Mesenchymal stem cell (in vitro differentiated cells and primary cell): ENCODE results near the gene FMN1.

Source experiments
- DNase-seq: peaks from one replicate; pipeline ENCODE4 v3.0.0-alpha.2; 2013
- H2AFZ ChIP-seq: one replicate; pipeline ENCODE4 v1.6.1; 2013; ENCODE audit warnings: low read depth, mild to moderate bottlenecking, control low read depth, inconsistent platforms, low read length, moderate library complexity
- H2AK5ac ChIP-seq: 2 replicates; pipeline ENCODE4 v1.6.1; 2013; ENCODE audit warnings: low read length, moderate library complexity, mild to moderate bottlenecking, inconsistent platforms; ENCODE audit not compliant: severe bottlenecking
- H2BK120ac ChIP-seq: one replicate; pipeline ENCODE4 v1.6.1; 2013; ENCODE audit warnings: low read depth, mild to moderate bottlenecking, inconsistent platforms, low read length, moderate library complexity
- H2BK12ac ChIP-seq, 2 experiments: one replicate each; pipeline ENCODE4 v1.6.1; 2013; ENCODE audit warnings: inconsistent platforms in 2 of 2, low read length in 2 of 2, mild to moderate bottlenecking in 2 of 2, moderate library complexity in 2 of 2, control low read depth in 1 of 2
- H2BK15ac ChIP-seq: one replicate; pipeline ENCODE4 v1.6.1; 2013; ENCODE audit warnings: mild to moderate bottlenecking, low read depth, inconsistent platforms; ENCODE audit not compliant: poor library complexity, severe bottlenecking
- H2BK5ac ChIP-seq: 2 replicates; pipeline ENCODE4 v1.6.1; 2013; ENCODE audit warnings: low read depth, mild to moderate bottlenecking, low read length, control low read depth, inconsistent platforms; ENCODE audit not compliant: poor library complexity, severe bottlenecking
- H3K14ac ChIP-seq, 2 experiments: one replicate each; pipeline ENCODE4 v1.6.1; 2013; ENCODE audit warnings: inconsistent platforms in 2 of 2, low read length in 2 of 2, control low read depth in 1 of 2, mild to moderate bottlenecking in 1 of 2, moderate library complexity in 1 of 2
- H3K18ac ChIP-seq, 2 experiments: one replicate each; pipeline ENCODE4 v1.6.1; 2013; ENCODE audit warnings: inconsistent platforms in 2 of 2, low read length in 2 of 2, control low read depth in 1 of 2, low read depth in 1 of 2, mild to moderate bottlenecking in 1 of 2
- H3K23ac ChIP-seq, 2 experiments: one replicate each; pipeline ENCODE4 v1.6.1; 2013; ENCODE audit warnings: inconsistent platforms in 2 of 2, low read length in 2 of 2, mild to moderate bottlenecking in 2 of 2, moderate library complexity in 2 of 2, control low read depth in 1 of 2
- H3K27ac ChIP-seq: 2 replicates; pipeline ENCODE4 v1.5.1; 2013; ENCODE audit warnings: mild to moderate bottlenecking, moderate library complexity, low read length, control low read depth, inconsistent platforms; ENCODE audit not compliant: poor library complexity, severe bottlenecking
- H3K27me3 ChIP-seq, 2 experiments: 2 replicates each; pipeline versions ENCODE4 v1.6.1 to v1.7.0; 2013; ENCODE audit warnings: low read length in 2 of 2, mild to moderate bottlenecking in 2 of 2, moderate library complexity in 2 of 2, control low read depth in 1 of 2, inconsistent platforms in 1 of 2; ENCODE audit not compliant: control insufficient read depth in 1 of 2, insufficient read depth in 1 of 2
- H3K36me3 ChIP-seq, 2 experiments: 2 replicates each; pipeline versions ENCODE4 v1.6.1 to v1.7.0; 2013; ENCODE audit warnings: low read length in 2 of 2, control low read depth in 1 of 2, inconsistent platforms in 1 of 2, low read depth in 1 of 2, mild to moderate bottlenecking in 1 of 2; ENCODE audit not compliant: insufficient read depth in 2 of 2, control insufficient read depth in 1 of 2
- H3K4ac ChIP-seq, 2 experiments: one replicate each; pipeline ENCODE4 v1.6.1; 2013; ENCODE audit warnings: inconsistent platforms in 2 of 2, low read length in 2 of 2, mild to moderate bottlenecking in 2 of 2, moderate library complexity in 2 of 2, control low read depth in 1 of 2, low read depth in 1 of 2
- H3K4me1 ChIP-seq: 2 replicates; pipeline ENCODE4 v1.6.1; 2013; ENCODE audit warnings: low read depth, low read length, control low read depth; ENCODE audit not compliant: control insufficient read depth, insufficient read depth
- H3K4me2 ChIP-seq: 2 replicates; pipeline ENCODE4 v1.6.1; 2013; ENCODE audit warnings: low read length, mild to moderate bottlenecking, inconsistent platforms; ENCODE audit not compliant: poor library complexity, severe bottlenecking
- H3K4me3 ChIP-seq, 2 experiments: 2 replicates each; pipeline versions ENCODE4 v1.5.1 to v1.7.0; 2013; ENCODE audit warnings: low read length in 2 of 2, mild to moderate bottlenecking in 2 of 2, control low read depth in 1 of 2, low read depth in 1 of 2; ENCODE audit not compliant: insufficient read depth in 1 of 2
- H3K79me1 ChIP-seq: replicated peaks from 2 replicates; pipeline ENCODE4 v1.6.1; 2013; ENCODE audit warnings: mild to moderate bottlenecking, control low read depth, low read length, inconsistent platforms; ENCODE audit not compliant: poor library complexity, severe bottlenecking
- H3K9ac ChIP-seq: 2 replicates; pipeline ENCODE4 v1.7.0; 2013; ENCODE audit warnings: mild to moderate bottlenecking, low read length, moderate library complexity
- H3K9me3 ChIP-seq: 2 replicates; pipeline ENCODE4 v1.7.0; 2013; ENCODE audit warnings: mild to moderate bottlenecking, low read length; ENCODE audit not compliant: control insufficient read depth
- H4K8ac ChIP-seq: one replicate; pipeline ENCODE4 v1.6.1; 2013; ENCODE audit warnings: inconsistent platforms, mild to moderate bottlenecking, low read length, moderate library complexity
- H4K91ac ChIP-seq: one replicate; pipeline ENCODE4 v1.6.1; 2013; ENCODE audit warnings: mild to moderate bottlenecking, low read length, inconsistent platforms
- WGBS: methylation state at CpG from one replicate; pipeline ENCODE4 v1.1.7; 2013; ENCODE audit warnings: mixed read lengths; 5-methylcytosine and 5-hydroxymethylcytosine counted together

The FMN1 gene

DNA sequence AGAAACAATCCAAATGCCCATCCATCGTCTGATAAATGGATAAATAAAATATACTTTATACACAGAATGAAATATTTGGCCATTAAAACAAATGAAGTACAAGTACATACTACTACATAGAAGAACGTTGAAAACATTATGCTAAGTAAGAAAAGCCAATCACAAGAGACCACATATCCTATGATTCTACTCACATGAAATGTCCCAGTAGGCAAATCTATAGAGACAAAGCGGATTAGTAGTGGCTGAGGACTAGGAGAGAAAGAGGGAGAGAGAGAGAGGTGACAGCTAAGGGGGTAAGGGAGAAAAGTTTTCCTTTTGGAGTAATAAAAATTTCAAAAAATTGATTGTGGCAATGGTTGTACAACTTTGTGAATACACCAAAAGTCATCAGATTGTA, 329.7 kb downstream of the FMN1 start:
- Histone ChIP-seq H3K4ac (no peak overlapping the region), H3K9me3 (no peaks in the 10 kb centered on the region), H2BK12ac (no peak overlapping the region), H2AFZ (no peak overlapping the region), H2BK5ac (no peak overlapping the region), H3K4me3 (no peak overlapping the region), H4K8ac (no peak overlapping the region), H3K27ac (no peak overlapping the region), H3K9ac (no peak overlapping the region), H2BK120ac (no peak overlapping the region), H3K27me3 (no peaks in the 10 kb centered on the region), H3K18ac (no peak overlapping the region), H3K79me1 (no peaks in the 10 kb centered on the region), H3K14ac (no peak overlapping the region), H3K4me1 (peaks cover 10% of the 10 kb centered on the region), H4K91ac (no peak overlapping the region), H2AK5ac (no peak overlapping the region), H3K4me2 (no peak overlapping the region), H3K36me3 (peaks cover 0 to 3% of the 10 kb centered on the region in 2 experiments), H3K23ac (no peak overlapping the region), H2BK15ac (no peak overlapping the region)
- DNase-seq: no peak
- WGBS: 98% methylated on average over 2 of the region's 3 CpGs

DNA sequence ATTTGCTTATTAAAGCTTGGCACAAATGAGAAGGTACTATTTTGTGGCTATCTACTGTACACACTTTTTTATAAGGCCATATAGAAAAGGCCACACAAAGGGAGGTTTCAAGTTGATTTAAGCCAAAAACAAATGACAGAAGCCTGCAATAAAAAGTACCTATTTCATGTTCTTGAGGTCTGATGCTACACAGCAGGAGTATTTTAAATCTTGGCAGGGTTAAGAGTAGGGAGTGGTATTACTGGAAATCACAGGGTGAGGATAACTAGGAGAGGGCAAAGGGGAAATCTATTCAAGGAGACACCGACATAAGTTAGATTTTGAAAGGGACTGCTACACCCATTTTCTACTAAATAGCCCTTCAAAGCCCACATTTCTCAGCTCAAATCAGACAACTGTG, 330.5 kb downstream of the FMN1 start:
- Histone ChIP-seq H3K4ac (no peak overlapping the region), H3K4me1 (peaks cover 10% of the 10 kb centered on the region), H3K27me3 (no peaks in the 10 kb centered on the region), H3K18ac (no peak overlapping the region), H3K9me3 (no peaks in the 10 kb centered on the region), H2BK5ac (no peak overlapping the region), H3K23ac (no peak overlapping the region), H2BK12ac (no peak overlapping the region), H2BK15ac (no peak overlapping the region), H4K91ac (no peak overlapping the region), H3K4me2 (no peak overlapping the region), H3K79me1 (no peaks in the 10 kb centered on the region), H3K9ac (no peak overlapping the region), H3K27ac (no peak overlapping the region), H2AFZ (no peak overlapping the region), H4K8ac (no peak overlapping the region), H2AK5ac (no peak overlapping the region), H3K14ac (no peak overlapping the region), H2BK120ac (no peak overlapping the region), H3K36me3 (peaks cover 0 to 2% of the 10 kb centered on the region in 2 experiments), H3K4me3 (no peak overlapping the region)
- WGBS: no CpG with 5 or more reads among the region's 1 CpG
- no peak for DNase-seq

DNA sequence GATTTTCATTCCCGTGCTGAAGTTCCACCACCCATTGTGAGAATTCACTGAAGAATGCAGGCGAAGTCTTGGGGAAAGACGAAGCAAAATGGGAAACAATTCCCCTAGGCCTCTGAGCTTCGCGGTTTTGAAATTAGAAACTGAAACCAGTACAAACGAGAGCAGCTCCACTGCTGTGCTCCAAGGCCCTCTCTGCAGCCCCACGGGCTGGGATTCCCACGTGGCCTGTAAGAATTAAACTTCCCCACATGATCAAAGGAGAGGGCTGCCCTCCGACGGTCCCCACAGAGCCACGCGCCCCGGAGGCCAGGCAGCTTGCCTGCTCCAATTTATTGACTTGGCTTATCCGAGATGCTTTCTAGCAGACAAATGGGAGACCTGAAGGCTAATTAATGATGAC, 332.8 kb downstream of the FMN1 start:
- H3K27ac ChIP-seq: peak overlapping the region; percentile 90
- peak overlapping the region; percentile 21 to 78 for H2BK12ac ChIP-seq
- no peak overlapping the region for H2AK5ac ChIP-seq
- no peaks in the 10 kb centered on the region for H3K9me3 ChIP-seq
- H2BK120ac ChIP-seq: peak overlapping the region; percentile 44
- WGBS: 60% methylated on average over 14 of the region's 14 CpGs
- H4K91ac ChIP-seq: no peak overlapping the region
- H2BK15ac ChIP-seq: peak overlapping the region; percentile 54
- peak overlapping the region; percentile 51 for H4K8ac ChIP-seq
- H3K79me1 ChIP-seq: no peaks in the 10 kb centered on the region
- H2BK5ac ChIP-seq: peak overlapping the region; percentile 61
- peak; percentile 77 for DNase-seq
- peaks cover 8% of the 10 kb centered on the region for H3K4me1 ChIP-seq
- no peaks in the 10 kb centered on the region for H3K27me3 ChIP-seq
- no peak overlapping the region for H3K14ac ChIP-seq
- H3K36me3 ChIP-seq: no peaks in the 10 kb centered on the region
- H3K23ac ChIP-seq: no peak overlapping the region
- H3K4me2 ChIP-seq: peak overlapping the region; percentile 26
- peak overlapping the region; percentile 88 for H3K9ac ChIP-seq
- peak overlapping the region; percentile 46 to 61 for H3K18ac ChIP-seq
- H3K4me3 ChIP-seq: peak overlapping the region in 1 of 2 experiments; percentile 71
- peak overlapping the region; percentile 29 for H2AFZ ChIP-seq
- H3K4ac ChIP-seq: peak overlapping the region; percentile 40 to 64

DNA sequence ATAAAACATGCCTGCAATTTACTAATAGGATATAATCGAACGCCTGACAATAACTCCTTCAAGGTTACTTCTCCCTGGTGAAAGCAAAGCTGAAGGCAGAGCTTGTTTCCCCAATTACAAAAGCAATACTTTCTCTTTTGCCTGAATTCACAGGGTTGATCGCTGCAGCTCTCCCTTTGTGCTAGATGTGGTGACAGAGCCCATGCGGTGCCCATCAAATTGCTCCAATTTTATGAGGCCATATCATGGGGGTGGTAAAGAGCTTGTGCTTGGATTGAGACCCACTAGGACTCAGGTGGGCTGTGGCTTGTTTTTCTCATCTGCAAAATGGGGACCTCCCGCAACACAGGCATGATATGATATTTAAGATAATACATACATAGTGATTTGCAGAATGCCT, 333.3 kb downstream of the FMN1 start:
- H3K4ac ChIP-seq: peak overlapping the region in 1 of 2 experiments; percentile 86
- H3K27me3 ChIP-seq: no peaks in the 10 kb centered on the region
- H4K91ac ChIP-seq: no peak overlapping the region
- no peak overlapping the region for H2BK5ac ChIP-seq
- H2AK5ac ChIP-seq: peak overlapping the region; percentile 37
- H2BK15ac ChIP-seq: no peak overlapping the region
- peaks cover 10% of the 10 kb centered on the region for H3K4me1 ChIP-seq
- H3K23ac ChIP-seq: no peak overlapping the region
- peak overlapping the region in 1 of 2 experiments; percentile 83 for H2BK12ac ChIP-seq
- peak overlapping the region in 1 of 2 experiments; percentile 71 for H3K4me3 ChIP-seq
- H3K9ac ChIP-seq: peak overlapping the region; percentile 88
- H3K36me3 ChIP-seq: no peaks in the 10 kb centered on the region
- no peak overlapping the region for H4K8ac ChIP-seq
- H3K14ac ChIP-seq: no peak overlapping the region
- peak overlapping the region; percentile 90 for H3K27ac ChIP-seq
- peak overlapping the region in 1 of 2 experiments; percentile 38 for H3K18ac ChIP-seq
- no peaks in the 10 kb centered on the region for H3K79me1 ChIP-seq
- no peak overlapping the region for H2AFZ ChIP-seq
- H3K4me2 ChIP-seq: no peak overlapping the region
- DNase-seq: no peak
- H2BK120ac ChIP-seq: no peak overlapping the region
- H3K9me3 ChIP-seq: no peaks in the 10 kb centered on the region
- 93% methylated on average over 4 of the region's 5 CpGs for WGBS
